IPS-18c (cell line): ENCODE results near the gene FAM81B.
"Not testable (repeated sequence)": the region's sequence is repeated elsewhere in the genome, so short reads cannot be mapped to it uniquely, and the experiment has no call there.

ENCODE experiments used
- H3K4me3 ChIP-seq: 2 replicates; pipeline ENCODE4 v1.7.0; 2013; ENCODE audit warnings: low read depth, mild to moderate bottlenecking, low read length, moderate library complexity; ENCODE audit not compliant: insufficient read depth
- H3K9me3 ChIP-seq: one replicate; pipeline ENCODE4 v1.6.1; 2013; ENCODE audit warnings: mild to moderate bottlenecking, low read length, moderate library complexity; ENCODE audit not compliant: control insufficient read depth, insufficient read depth

Gene FAM81B

DNA sequence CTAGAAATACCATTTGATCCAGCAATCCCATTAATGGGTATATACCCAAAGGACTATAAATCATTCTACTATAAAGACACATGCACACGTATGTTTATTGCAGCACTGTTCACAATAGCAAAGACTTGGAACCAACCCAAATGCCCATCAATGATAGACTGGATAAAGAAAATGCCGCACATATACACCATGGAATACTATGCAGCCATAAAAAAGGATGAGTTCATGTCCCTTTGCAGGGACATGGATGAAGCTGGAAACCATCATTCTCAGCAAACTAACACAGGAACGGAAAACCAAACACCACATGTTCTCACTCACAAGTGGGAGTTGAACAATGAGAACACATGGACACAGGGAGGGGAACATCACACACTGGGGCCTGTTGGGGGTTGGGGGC, 799 bp downstream of the FAM81B start:
- H3K9me3 ChIP-seq, H3K4me3 ChIP-seq: not testable (repeated sequence)

GRCh38 chr5:95392593-95393182, 1.5 kb downstream of the FAM81B start:
- Histone ChIP-seq H3K4me3 (no peak overlapping the region), H3K9me3 (no peaks in the 10 kb centered on the region)

GRCh38 chr5:95393279-95393678, 2.1 kb downstream of the FAM81B start:
- no peak overlapping the region for H3K4me3 ChIP-seq
- no peaks in the 10 kb centered on the region for H3K9me3 ChIP-seq

DNA sequence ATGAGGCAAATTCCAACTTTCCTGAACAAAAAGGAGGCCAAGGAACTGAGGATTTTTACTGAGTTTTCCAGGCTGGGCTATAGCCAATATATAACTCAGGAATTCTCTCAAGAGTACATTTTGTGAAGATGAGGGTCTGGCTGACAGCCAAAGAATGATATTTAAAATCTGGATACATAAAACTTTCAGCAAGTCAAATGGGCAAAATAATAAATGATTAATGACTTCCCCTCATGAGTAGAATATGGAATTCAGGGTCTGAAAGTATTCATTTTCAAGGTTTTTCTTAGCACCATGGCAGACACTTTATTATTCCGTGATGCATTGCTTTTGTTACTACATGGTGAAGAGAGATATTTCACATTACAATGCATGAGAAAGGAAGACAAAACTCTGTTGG, 7.8 kb downstream of the FAM81B start:
- no peak overlapping the region for H3K4me3 ChIP-seq
- no peaks in the 10 kb centered on the region for H3K9me3 ChIP-seq

GRCh38 chr5:95401626-95402025, 10.5 kb downstream of the FAM81B start:
- Histone ChIP-seq H3K4me3 (no peak overlapping the region), H3K9me3 (no peaks in the 10 kb centered on the region)

DNA sequence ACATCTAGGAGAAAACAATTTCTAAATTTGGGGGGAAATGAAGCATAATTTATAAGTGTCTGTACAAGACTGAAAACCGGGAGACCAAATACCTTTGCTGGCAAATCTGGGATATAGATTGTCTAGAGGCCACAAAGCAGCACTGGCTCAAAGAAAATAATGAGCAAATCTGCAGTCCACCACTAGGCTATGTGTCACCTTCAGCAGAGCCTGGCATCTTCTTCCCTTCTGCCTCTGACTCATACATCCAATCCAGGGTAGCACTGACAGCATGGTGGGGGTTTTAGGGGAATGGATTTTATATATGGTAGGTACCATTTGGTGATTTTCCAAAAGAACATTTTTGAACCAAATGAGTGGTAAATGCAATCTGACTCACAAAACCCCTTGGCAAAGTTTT, 12.8 kb downstream of the FAM81B start:
- Histone ChIP-seq H3K4me3 (no peak overlapping the region), H3K9me3 (no peaks in the 10 kb centered on the region)

- no peak overlapping the region for H3K4me3 ChIP-seq
- H3K9me3 ChIP-seq, result no peaks in the 10 kb centered on the region
These were observed 15.4 kb downstream of the FAM81B start for GRCh38 chr5:95406426-95407090.

GRCh38 chr5:95410279-95410678, 19.1 kb downstream of the FAM81B start:
- Histone ChIP-seq H3K4me3 (no peak overlapping the region), H3K9me3 (no peaks in the 10 kb centered on the region)

GRCh38 chr5:95411474-95411873, 20.3 kb downstream of the FAM81B start:
- Histone ChIP-seq H3K9me3 (no peaks in the 10 kb centered on the region), H3K4me3 (no peak overlapping the region)

- Histone ChIP-seq H3K4me3 (no peak overlapping the region), H3K9me3 (no peaks in the 10 kb centered on the region)
These were observed 23.3 kb downstream of the FAM81B start for GRCh38 chr5:95414451-95414850.

GRCh38 chr5:95417971-95418370, 26.8 kb downstream of the FAM81B start:
- no peak overlapping the region for H3K4me3 ChIP-seq
- no peaks in the 10 kb centered on the region for H3K9me3 ChIP-seq

DNA sequence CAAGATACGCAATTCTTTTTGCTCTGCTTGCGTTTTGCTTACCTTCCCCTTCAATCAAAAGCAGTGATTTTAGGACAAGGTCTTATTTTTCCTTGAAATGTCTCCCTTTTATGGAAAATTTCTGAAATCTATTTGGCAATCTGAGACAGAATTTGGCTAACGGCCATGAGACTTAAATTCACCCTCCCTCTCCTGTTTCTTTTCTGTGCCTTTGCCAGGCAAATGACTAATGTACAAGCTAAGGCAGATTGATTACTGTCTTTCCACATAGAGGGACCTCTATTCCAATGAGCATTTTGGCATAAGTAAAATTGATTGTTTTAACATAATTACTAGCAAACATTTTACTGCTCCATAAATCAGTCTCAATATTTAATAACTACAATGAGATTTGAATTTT, 31.7 kb downstream of the FAM81B start:
- Histone ChIP-seq H3K4me3 (no peak overlapping the region), H3K9me3 (no peaks in the 10 kb centered on the region)

- no peak overlapping the region for H3K4me3 ChIP-seq
These were observed 32.9 kb downstream of the FAM81B start for GRCh38 chr5:95424016-95424415.

GRCh38 chr5:95424526-95424925, 33.4 kb downstream of the FAM81B start:
- no peak overlapping the region for H3K4me3 ChIP-seq
- H3K9me3 ChIP-seq, result no peaks in the 10 kb centered on the region

More at GRCh38 chr5:95424016-95424415, 32.9 kb downstream of the FAM81B start:
- H3K9me3 ChIP-seq, result no peaks in the 10 kb centered on the region

- Histone ChIP-seq H3K4me3 (no peak overlapping the region), H3K9me3 (no peaks in the 10 kb centered on the region)
These were observed 35.1 kb downstream of the FAM81B start for GRCh38 chr5:95426227-95426626.

GRCh38 chr5:95432779-95433178, 41.6 kb downstream of the FAM81B start:
- no peak overlapping the region for H3K4me3 ChIP-seq
- H3K9me3 ChIP-seq, result no peaks in the 10 kb centered on the region

GRCh38 chr5:95439801-95440493, 48.8 kb downstream of the FAM81B start:
- H3K4me3 ChIP-seq, result no peak overlapping the region
- H3K9me3 ChIP-seq, result no peaks in the 10 kb centered on the region

DNA sequence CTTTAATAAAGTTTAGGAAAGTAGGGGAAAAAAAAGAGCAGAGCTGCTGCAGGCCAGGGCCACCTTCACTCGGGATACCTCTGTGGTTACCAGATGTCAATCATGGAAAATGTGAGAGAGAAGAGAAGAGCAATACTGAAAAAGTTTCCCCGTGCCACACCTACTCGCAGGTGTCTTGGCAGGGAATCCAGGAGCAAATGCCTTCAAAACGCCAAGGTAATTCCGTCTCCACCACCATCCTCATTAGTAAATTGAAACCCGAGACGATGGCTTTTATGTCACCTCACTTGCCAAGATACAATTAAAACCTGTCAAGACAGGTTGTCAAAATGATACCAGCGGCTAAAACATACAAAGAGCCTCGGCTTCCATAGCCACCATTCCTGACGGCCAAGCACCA, 49.7 kb downstream of the FAM81B start:
- Histone ChIP-seq H3K9me3 (no peaks in the 10 kb centered on the region), H3K4me3 (no peak overlapping the region)
